ENCODE measurements around the gene C1QTNF12.

GRCh38 chr1:1284221-1285101, 37.9 kb upstream of the C1QTNF12 start:
- TF ChIP-seq CTCF (conservative IDR thresholded peaks at IDR 0.05; ENCODE audit: low read depth in 2 of 2) (no peak), POLR2AphosphoS5 (IDR thresholded peaks at IDR 0.05; ENCODE audit: low read depth) (no peak), REST (IDR thresholded peaks at IDR 0.05; ENCODE audit: unreplicated experiment) (no peak), STAT1 (IDR thresholded peaks at IDR 0.05; ENCODE audit: unreplicated experiment) (no peak), NANOG (IDR thresholded peaks at IDR 0.05; ENCODE audit: borderline replicate concordance) (no peak), CREB1 (CRISPR knock-in tag; IDR thresholded peaks at IDR 0.05; ENCODE audit: low read depth) (no peak), EZH2 (IDR thresholded peaks at IDR 0.05; ENCODE audit: low read depth, unreplicated experiment) (no peak), JUNB (IDR thresholded peaks at IDR 0.05; ENCODE audit: unreplicated experiment) (no peak), EZH2phosphoT487 (IDR thresholded peaks at IDR 0.05; ENCODE audit: unreplicated experiment) (no peak), ETS1 (IDR thresholded peaks at IDR 0.05) (no peak), ZNF331 (CRISPR knock-in tag; IDR thresholded peaks at IDR 0.05; ENCODE audit: low read depth) (no peak)
